K562 (cell line): ENCODE results near the gene GRIK1. TPM values are rescaled to one million over a fixed set of nuclear protein-coding genes. Genes with fewer than 3 reads are reported as not detected.

Experiments used
- ATAC-seq: fragments of 200-7000 bp; cut with Tn5 transposase; 3 replicates; pipeline ENCODE4 v1.9.1; 2020; ENCODE audit warnings: moderate library complexity
- BruUV-seq: library from RNA; stranded (reverse); fragments of 400-500 nt; replicated peaks from 2 replicates; lab custom pipeline; 2021; lab: Mats Ljungman, UMichigan
- CTCF ChIA-PET: fragments of 300-600 bp; formaldehyde crosslinking; extraction: SDS; loops from one replicate; lab custom pipeline; 2021; ENCODE audit warnings: low intra/inter-chr PET ratio; lab: Yijun Ruan, JAX
- POLR2A ChIA-PET: fragments of 300-600, 350-650 bp; sonication (Branson Sonifier 250); formaldehyde crosslinking; extraction: SDS; loops from one replicate; lab custom pipeline; 2021; ENCODE audit warnings: antibody characterized with exemption, inconsistent platforms; lab: Yijun Ruan, JAX
- DNase-seq, 4 experiments: peaks; one replicate each; pipeline versions ENCODE4 v3.0.0 to v3.0.0-alpha.2; 2011 to 2018; ENCODE audit warnings: low spot score in 3 of 4, mixed read lengths in 3 of 4; ENCODE audit errors: extremely low read depth in 1 of 4
- FAIRE-seq: peaks from 2 replicates; lab custom pipeline; 2011; peaks lifted over from hg19 to GRCh38; lab: Jason Lieb, UNC
- H2AFZ ChIP-seq: 2 replicates; pipeline ENCODE4 v1.6.0; 2011; ENCODE audit warnings: low read depth, low read length, control low read depth, inconsistent platforms
- H3K27ac ChIP-seq: fragments of 200-600 bp; 3 replicates; pipeline ENCODE4 v1.8.0; 2011; ENCODE audit warnings: low read depth, mild to moderate bottlenecking, control low read depth, inconsistent platforms, low read length, moderate library complexity, mixed read lengths; ENCODE audit errors: extremely low read depth
- H3K27me3 ChIP-seq, 2 experiments: fragments of 300-600 bp in 1 of 2; 2 replicates in 1 of 2; 3 replicates in 1 of 2; pipeline versions ENCODE4 v1.6.0 to v1.8.0; 2011; ENCODE audit warnings: inconsistent platforms in 2 of 2, low read length in 2 of 2, mild to moderate bottlenecking in 1 of 2, mixed read lengths in 1 of 2, moderate library complexity in 1 of 2; ENCODE audit not compliant: control insufficient read depth in 2 of 2, insufficient read depth in 2 of 2
- H3K36me3 ChIP-seq: fragments of 300-600 bp; 3 replicates; pipeline ENCODE4 v1.8.0; 2011; ENCODE audit warnings: mild to moderate bottlenecking, low read length, inconsistent platforms; ENCODE audit not compliant: control insufficient read depth, insufficient read depth
- H3K4me1 ChIP-seq, 2 experiments: fragments of 200-600 bp in 1 of 2; replicated peaks in 1 of 2; 2 replicates in 1 of 2; 3 replicates in 1 of 2; pipeline versions ENCODE4 v1.5.1 to v1.8.0; 2011; ENCODE audit warnings: inconsistent platforms in 2 of 2, low read length in 2 of 2, mild to moderate bottlenecking in 1 of 2, mixed read lengths in 1 of 2, moderate library complexity in 1 of 2; ENCODE audit not compliant: control insufficient read depth in 2 of 2, insufficient read depth in 2 of 2
- H3K4me2 ChIP-seq: 2 replicates; pipeline ENCODE4 v1.6.1; 2011; ENCODE audit warnings: low read length, control low read depth, inconsistent platforms, mixed read lengths; ENCODE audit not compliant: insufficient read depth
- H3K4me3 ChIP-seq: fragments of 200-600 bp; sonication (generic), shearing (Covaris generic); 2 replicates; pipeline ENCODE4 v1.5.1; 2016; ENCODE audit warnings: control low read depth, inconsistent platforms
- H3K79me2 ChIP-seq: fragments of 200-600 bp; 3 replicates; pipeline ENCODE4 v1.8.0; 2011; ENCODE audit warnings: low read length, inconsistent platforms; ENCODE audit not compliant: control insufficient read depth, insufficient read depth
- H3K9ac ChIP-seq, 2 experiments: 2 replicates each; pipeline versions ENCODE4 v1.6.0 to v1.6.1; 2011; ENCODE audit warnings: low read depth in 2 of 2, low read length in 2 of 2, control low read depth in 1 of 2, inconsistent platforms in 1 of 2, mild to moderate bottlenecking in 1 of 2, mixed read lengths in 1 of 2; ENCODE audit not compliant: insufficient read depth in 1 of 2
- H3K9me1 ChIP-seq: one replicate; pipeline ENCODE4 v1.6.0; 2011; ENCODE audit warnings: inconsistent platforms, mild to moderate bottlenecking, low read length, moderate library complexity; ENCODE audit not compliant: control insufficient read depth, insufficient read depth
- H3K9me3 ChIP-seq: replicated peaks from 2 replicates; pipeline ENCODE4 v1.5.1; 2011; ENCODE audit warnings: low read depth, low read length, inconsistent platforms; ENCODE audit not compliant: control insufficient read depth, insufficient read depth
- H4K20me1 ChIP-seq: replicated peaks from 2 replicates; pipeline ENCODE4 v1.6.1; 2011; ENCODE audit warnings: low read length, inconsistent platforms, mixed read lengths; ENCODE audit not compliant: control insufficient read depth, insufficient read depth
- CBX5 ChIP-seq: IDR thresholded peaks from 2 replicates; pipeline ENCODE4 v1.6.1; 2014; ENCODE audit warnings: low read depth, borderline replicate concordance
- CCNT2 ChIP-seq: IDR thresholded peaks from 2 replicates; pipeline ENCODE4 v1.6.1; 2011; ENCODE audit warnings: borderline replicate concordance, low read depth, mild to moderate bottlenecking, moderate library complexity, mixed read lengths, low read length; ENCODE audit not compliant: insufficient read length; ENCODE audit errors: extremely low read depth
- CREB5 ChIP-seq: fragments of 250-450 bp; sonication (Bioruptor Pico); IDR thresholded peaks from 2 replicates; pipeline ENCODE4 v1.5.0; 2020; ENCODE audit warnings: mild to moderate bottlenecking
- CSDE1 ChIP-seq, 2 experiments: fragments of 450-650 bp; IDR thresholded peaks; 2 replicates each; pipeline ENCODE4 v1.6.1; 2016; ENCODE audit warnings: mild to moderate bottlenecking in 1 of 2
- EHMT2 ChIP-seq: fragments of 450-650 bp; IDR thresholded peaks from 2 replicates; pipeline ENCODE4 v1.6.1; 2018; ENCODE audit warnings: antibody characterized with exemption
- HES1 ChIP-seq: fragments of 450-650 bp; IDR thresholded peaks from 2 replicates; pipeline ENCODE4 v1.6.1; 2016; ENCODE audit warnings: low read depth, mild to moderate bottlenecking, moderate library complexity
- MEF2D ChIP-seq: conservative IDR thresholded peaks from 2 replicates; pipeline ENCODE4 v1.6.1; 2016; ENCODE audit warnings: low read depth, missing genetic modification characterization, missing compliant biosample characterization
- MEIS2 ChIP-seq: fragments of 450-650 bp; IDR thresholded peaks from 2 replicates; pipeline ENCODE4 v1.6.1; 2014; ENCODE audit warnings: mild to moderate bottlenecking; ENCODE audit not compliant: partially characterized antibody
- RNF219 ChIP-seq: fragments of 250-450 bp; sonication (Bioruptor Pico); IDR thresholded peaks from 2 replicates; pipeline ENCODE4 v1.5.0; 2022; ENCODE audit warnings: mild to moderate bottlenecking
- TEAD1 ChIP-seq, 2 experiments: fragments of 450-650 bp in 1 of 2; sonication (generic) in 1 of 2; formaldehyde crosslinking; IDR thresholded peaks; 2 replicates each; pipeline versions ENCODE4 v1.4.0 to v1.8.0; 2020 to 2022; ENCODE audit warnings: mild to moderate bottlenecking in 2 of 2, missing genetic modification reagents in 1 of 2
- ZBTB34 ChIP-seq: fragments of 250-450 bp; sonication (Bioruptor Pico); IDR thresholded peaks from 2 replicates; pipeline ENCODE4 v1.8.0; 2021; ENCODE audit warnings: mild to moderate bottlenecking, moderate library complexity
- ZNF280A ChIP-seq: fragments of 450-650 bp; IDR thresholded peaks from 2 replicates; pipeline ENCODE4 v1.6.1; 2018; ENCODE audit warnings: mild to moderate bottlenecking, low read depth; ENCODE audit not compliant: partially characterized antibody
- ZNF311 ChIP-seq: fragments of 250-450 bp; sonication (Bioruptor Pico); IDR thresholded peaks from 2 replicates; pipeline ENCODE4 v1.4.0; 2020; ENCODE audit warnings: mild to moderate bottlenecking, moderate library complexity
- ZNF41 ChIP-seq: fragments of 250-450 bp; sonication (Bioruptor Pico); conservative IDR thresholded peaks from 2 replicates; pipeline ENCODE4 v1.4.0; 2020; ENCODE audit warnings: mild to moderate bottlenecking
- WGBS: fragments of 100-300 bp; shearing (Covaris generic); methylation state at CpG from one replicate; pipeline ENCODE4 v1.1.6; 2016; ENCODE audit warnings: low coverage, mixed read lengths; ENCODE audit not compliant: insufficient coverage; ENCODE audit errors: missing lambda C conversion rate; 5-methylcytosine and 5-hydroxymethylcytosine counted together
- in situ Hi-C: fragments of 300-500 bp; cut with MboI; formaldehyde crosslinking; loops from 4 replicates; pipeline ENCODE4 v1.15.0; 2018; ENCODE audit warnings: inconsistent platforms, mixed read lengths
- intact Hi-C: fragments of 100-400 bp; cut with micrococcal nuclease; formaldehyde crosslinking; loops from 2 replicates; pipeline ENCODE4 v1.14.2; 2022
- polyA plus RNA-seq, 8 experiments: library from polyadenylated mRNA; depleted of rRNA in 4 of 8; stranded (reverse) in 5 of 8; unstranded in 3 of 8; fragments of >200 nt; fragmentation: Nextera tagmentation in 2 of 8; fragmentation: Illumina TruSeq in 1 of 8; extraction: Ambion mirVana in 2 of 8; extraction: Trizol in 1 of 8; gene quantifications; 2 replicates each; pipeline versions ENCODE4 v1.2.1 to v1.2.3, GENCODE V29; 2011 to 2014; ENCODE audit warnings: inconsistent platforms in 1 of 8, missing spikeins in 1 of 8
- total RNA-seq, 7 experiments: library from RNA; depleted of rRNA in 6 of 7; stranded (reverse); fragments of >200 nt in 6 of 7; fragmentation: Illumina TruSeq in 2 of 7; extraction: Trizol in 2 of 7; gene quantifications; 2 replicates each; pipeline versions ENCODE4 v1.2.1 to v1.2.3, GENCODE V29; 2011 to 2021; ENCODE audit warnings: low replicate concordance in 1 of 7

Gene GRIK1
- total and polyA plus RNA-seq, 9 of the 15 experiments (the other 6 are each of a cell fraction or from before 2014, with no cell fraction given): 0.17 to 2.8 (median 0.53) TPM

GRCh38 chr21:29660047-29660720 is 279.6 kb downstream of the GRIK1 start:
- DNase-seq (no peak), FAIRE-seq (no peak), ATAC-seq (no peak)
- Histone ChIP-seq H3K79me2 (no peaks in the 10 kb centered on the region), H3K36me3 (peaks cover 21% of the 10 kb centered on the region), H3K9ac (no peak overlapping the region), H3K27me3 (no peaks in the 10 kb centered on the region), H3K4me3 (no peak overlapping the region), H4K20me1 (no peaks in the 10 kb centered on the region), H3K27ac (peak overlapping the region; percentile 8; the same call in 2 of the 3 replicates), H3K9me3 (peaks cover 42% of the 10 kb centered on the region), H3K4me2 (no peak overlapping the region), H3K9me1 (no peaks in the 10 kb centered on the region), H3K4me1 (peaks cover 8 to 48% of the 10 kb centered on the region in 2 experiments), H2AFZ (peak overlapping the region; percentile 6; the same call in 1 of the 2 replicates)
- CTCF ChIA-PET: no interaction called here
- intact Hi-C loops (no loop called here), in situ Hi-C loops (no loop called here)
- 94% methylated on average over 2 of the region's 2 CpGs for whole genome bisulfite sequencing
- BruUV-seq: no TSS peak
- POLR2A ChIA-PET: interaction anchor here (1.3 kb wide), 1 partner anchor 10 kb away, joined by 5 read pairs; no protein-coding TSS in a partner anchor
- TF ChIP-seq MEF2D: peak; percentile 55; the same call in 1 of the 2 replicates
- no peak for TF ChIP-seq MEIS2
- TF ChIP-seq HES1: no peak
- peak; percentile 84 for TF ChIP-seq ZNF311 (CRISPR knock-in tag)
- TF ChIP-seq ZNF41: 0 out of 2 replicates have a peak, but pooled peaks have one; percentile 41
- no peak for TF ChIP-seq RNF219 (CRISPR knock-in tag)
- TF ChIP-seq TEAD1 (CRISPR knock-in tag; IDR thresholded peaks at IDR 0.05): peak in 1 of 2 experiments; percentile 16; a peak in 1 of 4 replicates
- TF ChIP-seq CBX5: peak; percentile 95
- peak; percentile 79 for TF ChIP-seq ZNF280A
- no peak for TF ChIP-seq ZBTB34 (CRISPR knock-in tag)
- TF ChIP-seq CCNT2: no peak
- TF ChIP-seq CSDE1 (IDR thresholded peaks at IDR 0.05): no peak
- peak; percentile 58; the same call in 1 of the 2 replicates for TF ChIP-seq CREB5 (CRISPR knock-in tag)
- TF ChIP-seq EHMT2: peak; percentile 74; the same call in 1 of the 2 replicates
